Measurements from ENCODE around the gene CDK17.

DNA sequence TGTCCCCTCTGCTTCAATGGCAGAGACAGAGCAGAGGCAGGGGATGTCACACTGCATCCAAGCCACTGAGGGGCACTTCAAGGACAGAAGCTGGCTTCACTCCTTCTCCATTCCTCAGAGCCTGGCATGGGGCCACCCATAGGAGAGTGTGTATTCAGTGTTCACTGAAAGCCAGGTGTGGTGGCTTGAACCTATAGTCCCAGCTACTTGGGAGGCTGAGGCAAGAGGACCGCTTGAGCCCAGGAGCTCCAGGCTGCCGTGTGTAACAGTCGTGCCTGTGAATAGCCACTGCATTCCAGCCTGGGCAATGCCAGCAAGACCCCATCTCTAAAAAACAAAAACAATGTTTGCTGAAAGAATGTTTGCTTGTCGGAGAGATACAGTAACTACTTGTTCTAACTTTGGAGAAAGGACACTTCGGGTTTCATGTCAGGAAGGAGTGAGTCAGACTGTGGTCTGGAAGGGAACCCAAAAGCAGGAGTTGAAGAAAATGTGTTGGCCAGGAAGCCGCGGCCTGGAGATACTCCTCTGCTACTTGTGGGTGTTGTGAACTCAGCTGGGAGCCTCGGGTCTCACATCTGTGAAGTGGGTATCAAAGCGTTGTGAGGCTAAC is 162.7 kb downstream of the CDK17 start:
- TF ChIP-seq, protein P1, sequence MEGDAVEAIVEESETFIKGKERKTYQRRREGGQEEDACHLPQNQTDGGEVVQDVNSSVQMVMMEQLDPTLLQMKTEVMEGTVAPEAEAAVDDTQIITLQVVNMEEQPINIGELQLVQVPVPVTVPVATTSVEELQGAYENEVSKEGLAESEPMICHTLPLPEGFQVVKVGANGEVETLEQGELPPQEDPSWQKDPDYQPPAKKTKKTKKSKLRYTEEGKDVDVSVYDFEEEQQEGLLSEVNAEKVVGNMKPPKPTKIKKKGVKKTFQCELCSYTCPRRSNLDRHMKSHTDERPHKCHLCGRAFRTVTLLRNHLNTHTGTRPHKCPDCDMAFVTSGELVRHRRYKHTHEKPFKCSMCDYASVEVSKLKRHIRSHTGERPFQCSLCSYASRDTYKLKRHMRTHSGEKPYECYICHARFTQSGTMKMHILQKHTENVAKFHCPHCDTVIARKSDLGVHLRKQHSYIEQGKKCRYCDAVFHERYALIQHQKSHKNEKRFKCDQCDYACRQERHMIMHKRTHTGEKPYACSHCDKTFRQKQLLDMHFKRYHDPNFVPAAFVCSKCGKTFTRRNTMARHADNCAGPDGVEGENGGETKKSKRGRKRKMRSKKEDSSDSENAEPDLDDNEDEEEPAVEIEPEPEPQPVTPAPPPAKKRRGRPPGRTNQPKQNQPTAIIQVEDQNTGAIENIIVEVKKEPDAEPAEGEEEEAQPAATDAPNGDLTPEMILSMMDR (IDR thresholded peaks at IDR 0.05), result peak in 2 of 3 donors; percentile 11 to 15
- TF ChIP-seq POLR2AphosphoS5 (IDR thresholded peaks at IDR 0.05), result peak in 2 of 3 donors; percentile 42 to 73

Data from breast epithelium (tissue), 3 donors.